NCI-H2081 treated with DMSO at 0.1 percent for 48 hours (cell line): ENCODE results near the gene TEDDM1.
"Not testable (repeated sequence)": the region's sequence is repeated elsewhere in the genome, so short reads cannot be mapped to it uniquely, and the experiment has no call there.

Source experiments
- DNase-seq: peaks from one replicate; lab custom pipeline; 2025; lab: John Stamatoyannopoulos, UW

TEDDM1 gene

GRCh38 chr1:182400567-182400966 is at the start of gene TEDDM1:
TEDDM1 (minus strand) TSS chr1:182400667; CDS start chr1:182400485, 182 bp downstream.
- DNase-seq: no peak

GRCh38 chr1:182450087-182450486 is 49.6 kb upstream of the TEDDM1 start, which contains the start of gene RGSL1:
RGSL1 (plus strand) TSS chr1:182450146; CDS start chr1:182450166, 20 bp downstream.
- DNase-seq: no peak

- DNase-seq: no peak
Observed at GRCh38 chr1:182447660-182448059, 47.2 kb upstream of the TEDDM1 start.

GRCh38 chr1:182447124-182447523 is 46.7 kb upstream of the TEDDM1 start:
- DNase-seq: not testable (repeated sequence)

- no peak for DNase-seq
Observed at GRCh38 chr1:182446033-182446669, 45.7 kb upstream of the TEDDM1 start.

GRCh38 chr1:182444497-182444896 is 44.0 kb upstream of the TEDDM1 start:
- no peak for DNase-seq

GRCh38 chr1:182442333-182442732 is 41.9 kb upstream of the TEDDM1 start:
- DNase-seq: no peak

- no peak for DNase-seq
Observed at GRCh38 chr1:182441719-182442118, 41.3 kb upstream of the TEDDM1 start.

GRCh38 chr1:182438326-182438725 is 37.9 kb upstream of the TEDDM1 start:
- DNase-seq: no peak

GRCh38 chr1:182433580-182433979 is 33.1 kb upstream of the TEDDM1 start:
- DNase-seq: no peak

GRCh38 chr1:182431278-182431677 is 30.8 kb upstream of the TEDDM1 start:
- DNase-seq: no peak

GRCh38 chr1:182430263-182431068 is 30.0 kb upstream of the TEDDM1 start:
- DNase-seq: no peak

- no peak for DNase-seq
Observed at GRCh38 chr1:182428043-182428442, 27.6 kb upstream of the TEDDM1 start.

- DNase-seq: no peak
Observed at GRCh38 chr1:182426442-182427430, 26.3 kb upstream of the TEDDM1 start.

- DNase-seq: no peak
Observed at GRCh38 chr1:182415789-182416188, 15.3 kb upstream of the TEDDM1 start.

- DNase-seq: no peak
Observed at GRCh38 chr1:182413969-182414368, 13.5 kb upstream of the TEDDM1 start.

GRCh38 chr1:182413486-182413885 is 13.0 kb upstream of the TEDDM1 start:
- DNase-seq: no peak

- DNase-seq: no peak
Observed at GRCh38 chr1:182410620-182411273, 10.3 kb upstream of the TEDDM1 start.

- no peak for DNase-seq
Observed at GRCh38 chr1:182410138-182410537, 9.7 kb upstream of the TEDDM1 start.

GRCh38 chr1:182408435-182409075 is 8.1 kb upstream of the TEDDM1 start:
- no peak for DNase-seq

GRCh38 chr1:182407724-182408123 is 7.3 kb upstream of the TEDDM1 start:
- no peak for DNase-seq
